GM18868 (cell line): ENCODE data around the gene KIT.
A peak's percentile ranks its signal among the peaks of the same experiment; 100 is the strongest.
"Not testable (repeated sequence)": the region's sequence is repeated elsewhere in the genome, so short reads cannot be mapped to it uniquely, and the experiment has no call there.

ENCODE experiments used
- ATAC-seq: cut with Tn5 transposase; IDR thresholded peaks from one replicate; pipeline ENCODE4 v1.9.1; 2021; ENCODE audit warnings: mild to moderate bottlenecking, moderate library complexity; ENCODE audit not compliant: unreplicated experiment

Gene KIT

GRCh38 chr4:54657551-54658251 lies at the start of gene KIT:
Gene KIT (plus strand): TSS chr4:54657957. CDS start chr4:54658015, 58 bp downstream.
- ATAC-seq = peak; percentile 26

- no peak for ATAC-seq
Measured at GRCh38 chr4:54609310-54609709, 48.4 kb upstream of the KIT start.

- ATAC-seq = no peak
Measured at GRCh38 chr4:54614149-54614548, 43.6 kb upstream of the KIT start.

DNA sequence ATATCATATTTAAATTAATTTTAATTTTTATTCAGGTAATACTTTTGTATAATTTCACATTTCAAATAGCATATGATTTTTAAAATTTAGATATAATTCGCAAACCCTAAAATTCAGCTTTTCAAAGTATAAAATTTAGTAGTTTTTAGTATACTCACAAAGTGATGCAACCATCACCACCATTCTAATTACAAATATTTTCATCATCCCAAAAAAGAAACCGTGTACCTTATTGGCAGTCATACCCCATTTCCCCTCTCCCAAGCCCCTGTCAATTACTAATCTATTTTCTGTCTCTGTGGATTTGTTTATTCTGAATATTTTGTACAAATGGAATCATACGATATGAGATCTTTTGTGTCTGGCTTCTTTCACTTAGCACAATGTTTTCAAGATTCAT lies 37.0 kb upstream of the KIT start:
- no peak for ATAC-seq

DNA sequence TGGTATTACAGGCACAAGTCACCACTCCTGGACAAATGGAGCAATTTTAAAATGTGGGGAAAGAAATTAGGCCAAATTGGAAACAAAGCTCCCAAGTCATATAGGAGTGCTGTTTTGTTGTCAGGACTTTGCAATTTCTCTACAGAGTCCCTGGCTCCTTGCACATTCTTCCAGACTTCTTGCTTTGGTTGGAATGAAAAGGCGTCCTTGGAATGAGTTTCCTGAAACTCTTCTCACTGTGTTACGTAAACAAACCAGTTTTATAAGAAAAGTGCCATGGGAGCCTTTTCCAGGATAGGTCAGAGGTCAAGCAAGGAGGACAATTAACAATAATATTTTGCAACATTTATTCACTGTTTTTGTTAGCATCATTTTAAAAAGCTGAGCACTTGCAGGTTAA lies 32.4 kb upstream of the KIT start:
- ATAC-seq = no peak

DNA sequence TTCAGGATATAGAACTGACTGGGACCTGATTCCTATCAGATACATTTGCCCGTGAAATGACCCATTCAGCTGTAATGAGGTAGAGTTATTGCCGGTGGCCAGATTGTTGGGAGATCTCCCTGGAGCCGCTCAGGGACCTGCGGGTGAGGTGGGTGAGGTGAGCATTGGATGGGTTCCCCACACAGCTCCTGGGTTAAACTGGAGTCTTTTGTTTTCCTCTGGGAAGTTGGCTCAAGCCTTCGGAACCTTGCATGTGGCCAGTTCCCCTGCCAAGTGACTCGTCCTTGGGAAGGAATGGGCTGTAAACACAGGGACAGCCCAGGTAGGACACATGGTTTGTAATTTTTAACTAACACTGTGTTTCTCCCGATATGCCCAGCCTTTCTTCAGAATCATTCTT lies 31.6 kb upstream of the KIT start:
- ATAC-seq = no peak

- no peak for ATAC-seq
Measured at GRCh38 chr4:54632537-54632936, 25.2 kb upstream of the KIT start.

GRCh38 chr4:54633102-54633740 lies 24.5 kb upstream of the KIT start:
- ATAC-seq = not testable (repeated sequence)

- no peak for ATAC-seq
Measured at GRCh38 chr4:54635318-54635717, 22.4 kb upstream of the KIT start.

DNA sequence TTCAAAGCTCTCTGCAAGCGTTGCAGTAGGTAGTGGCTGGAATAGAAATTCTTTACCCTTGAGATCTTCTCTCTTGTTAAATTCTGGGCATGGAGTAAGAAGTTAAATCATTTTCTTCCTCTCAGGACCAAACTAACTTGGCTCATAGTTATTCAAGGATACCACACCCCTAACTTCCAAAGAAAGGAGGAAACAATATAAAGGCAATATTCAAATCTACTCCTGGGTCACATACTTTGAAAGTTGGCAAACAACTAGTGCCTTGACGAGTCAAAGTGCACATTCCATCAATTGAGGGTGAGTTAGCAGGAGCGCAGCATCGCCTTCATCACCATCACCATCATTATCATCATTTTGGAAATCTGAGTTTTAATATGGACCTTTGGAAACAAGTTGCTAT lies 20.4 kb upstream of the KIT start:
- no peak for ATAC-seq

GRCh38 chr4:54641101-54641500 lies 16.7 kb upstream of the KIT start:
- not testable (repeated sequence) for ATAC-seq

- ATAC-seq = no peak
Measured at GRCh38 chr4:54643172-54643571, 14.6 kb upstream of the KIT start.

DNA sequence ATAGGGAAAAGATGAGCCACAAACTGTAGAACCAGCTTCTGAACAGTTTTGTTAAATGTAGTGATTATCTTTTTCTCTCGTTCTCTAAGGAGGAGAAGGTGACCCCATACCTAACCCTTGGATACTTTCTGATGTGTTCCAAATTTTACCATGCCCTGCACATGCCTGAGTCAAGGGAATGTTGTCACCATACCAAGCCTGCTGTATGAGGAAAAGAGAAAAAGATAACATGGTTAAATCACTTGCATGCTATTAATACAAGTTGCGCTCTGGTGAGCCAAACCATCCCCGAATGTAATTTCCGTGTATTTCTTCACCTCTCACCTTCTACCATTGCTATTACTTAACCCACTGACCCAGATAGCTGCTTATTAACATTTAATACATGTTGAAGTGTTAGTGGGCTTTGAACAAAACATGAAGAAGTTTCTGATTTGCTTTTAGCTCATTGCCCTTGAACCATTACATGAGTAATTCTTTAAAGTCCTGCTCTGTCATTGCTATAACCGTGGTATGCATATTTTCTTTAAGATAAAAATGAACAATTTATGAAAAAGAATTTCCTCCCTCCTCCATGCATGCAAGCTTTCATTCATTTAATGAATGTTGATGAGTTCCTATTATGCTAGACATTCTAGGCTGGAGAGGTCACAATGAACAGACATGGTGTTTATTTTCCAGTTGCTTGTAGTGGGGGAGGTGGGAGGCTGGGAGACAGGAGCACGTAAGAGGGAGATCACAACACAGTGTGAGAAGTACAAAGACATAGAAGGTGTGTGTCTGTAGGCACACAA lies 13.6 kb upstream of the KIT start:
- no peak for ATAC-seq

DNA sequence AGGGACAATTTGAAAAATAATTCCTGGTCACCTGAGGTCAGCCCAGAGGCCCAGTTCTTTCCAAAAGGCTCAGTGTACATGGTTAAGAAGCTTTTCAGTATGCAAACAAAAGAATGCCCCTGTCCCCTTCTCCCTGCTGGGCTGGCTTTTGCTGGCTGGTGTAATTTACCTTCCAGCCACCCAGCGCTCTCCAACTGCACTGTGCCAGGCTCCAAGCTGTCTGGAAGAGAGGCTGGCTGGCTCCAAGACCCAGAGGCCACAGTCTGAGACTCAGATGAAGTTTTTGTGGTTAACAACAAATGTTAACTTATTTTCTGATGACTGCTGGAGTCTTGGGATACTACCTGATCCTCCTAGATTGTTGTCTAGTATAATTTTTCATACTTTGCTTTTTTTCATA lies 11.9 kb upstream of the KIT start:
- ATAC-seq = no peak

- no peak for ATAC-seq
Measured at GRCh38 chr4:54647070-54647469, 10.7 kb upstream of the KIT start.

DNA sequence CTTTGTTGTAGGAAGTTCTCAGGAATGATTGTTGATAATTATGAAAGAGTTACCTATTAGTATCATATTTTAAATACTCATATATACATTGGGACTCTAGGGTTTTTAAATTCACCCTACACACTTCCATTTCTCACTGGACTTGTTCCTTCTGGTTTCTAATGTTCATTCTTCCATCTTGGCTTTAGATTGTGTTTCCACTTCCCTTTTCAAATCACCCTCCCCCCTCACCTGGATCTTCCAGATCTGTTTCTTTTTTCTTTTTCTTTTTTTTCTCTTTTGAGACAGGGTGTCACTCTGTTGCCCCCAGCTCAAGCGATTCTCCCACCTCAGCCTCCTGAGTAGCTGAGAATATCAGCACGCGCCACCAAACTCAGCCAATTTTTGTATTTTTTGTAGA lies 6.7 kb upstream of the KIT start:
- no peak for ATAC-seq

DNA sequence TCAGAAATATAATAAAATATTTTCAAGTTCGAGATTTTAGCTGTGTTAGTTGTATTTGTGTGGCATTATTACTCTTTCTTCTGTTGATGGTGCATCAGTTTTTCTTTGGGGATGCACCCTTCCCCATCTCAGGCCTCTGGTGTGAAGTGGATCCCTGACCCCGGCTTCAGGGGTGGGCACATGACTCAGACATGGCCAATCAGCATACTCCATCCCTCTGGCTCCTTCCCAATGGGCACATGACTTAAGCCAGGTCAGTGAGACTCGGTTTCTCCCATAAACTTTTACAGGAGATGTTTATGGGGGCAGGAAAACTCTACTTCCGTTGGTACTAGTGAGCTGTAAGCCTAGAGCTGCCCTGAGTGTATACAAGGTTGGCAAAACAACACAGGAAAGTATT lies 3.0 kb upstream of the KIT start:
- ATAC-seq = no peak

DNA sequence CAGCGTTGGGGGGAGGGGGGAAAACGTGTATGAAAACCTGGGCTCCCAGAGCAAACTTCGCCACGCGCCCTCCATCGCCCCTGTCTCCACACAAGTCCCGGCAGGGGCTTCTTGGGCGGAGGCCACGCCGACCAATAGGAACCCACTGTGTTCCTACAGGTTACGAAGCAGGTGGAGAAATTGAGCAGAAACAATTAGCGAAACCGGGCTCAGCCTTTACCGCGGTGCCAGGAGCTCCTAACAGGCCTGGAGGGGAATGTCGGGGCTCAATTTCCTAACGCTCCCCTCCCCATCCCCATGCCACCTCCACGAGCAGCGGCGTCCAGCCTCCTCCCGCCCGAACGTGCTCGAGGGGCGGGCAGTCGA lies 589 bp upstream of the KIT start:
- no peak for ATAC-seq

GRCh38 chr4:54658252-54659093 lies 716 bp downstream of the KIT start:
- ATAC-seq = peak; percentile 51

- ATAC-seq = no peak
Measured at GRCh38 chr4:54659313-54659712, 1.6 kb downstream of the KIT start.
